Heart right ventricle (tissue), 16 donors: ENCODE data around the gene REPS1. TPM values are rescaled to one million over a fixed set of nuclear protein-coding genes. Genes with fewer than 3 reads are reported as not detected.
A peak's percentile ranks its signal among the peaks of the same experiment; 100 is the strongest.

Source experiments
- ATAC-seq, 8 donors: fragments of 200-7000 bp; cut with Tn5 transposase; one replicate each; pipeline ENCODE4 v1.9.1; 2020; ENCODE audit warnings: mild to moderate bottlenecking in 8 of 8, moderate library complexity in 8 of 8, moderate number of reproducible peaks in 1 of 8
- DNase-seq, 2 donors: peaks; one replicate each; pipeline ENCODE4 v3.0.0-alpha.2; 2020
- H3K27ac ChIP-seq, 10 donors: fragments of 200-600 bp; sonication (generic) in 2 of 10; one replicate each; pipeline versions ENCODE4 v1.5.0 to v1.8.0; 2020 to 2022; ENCODE audit warnings: mild to moderate bottlenecking in 3 of 10
- H3K27me3 ChIP-seq, 7 donors: fragments of 200-600 bp; one replicate each; pipeline ENCODE4 v1.8.0; 2021 to 2022; ENCODE audit warnings: mild to moderate bottlenecking in 2 of 7
- H3K36me3 ChIP-seq, 9 donors: fragments of 200-600 bp; sonication (generic) in 1 of 9; one replicate each; pipeline versions ENCODE4 v1.5.0 to v1.8.0; 2020 to 2022; ENCODE audit warnings: mild to moderate bottlenecking in 2 of 9
- H3K4me1 ChIP-seq, 9 donors: fragments of 200-600 bp; sonication (generic) in 1 of 9; one replicate each; pipeline versions ENCODE4 v1.5.0 to v1.8.0; 2020 to 2022; ENCODE audit warnings: mild to moderate bottlenecking in 4 of 9
- H3K4me3 ChIP-seq, 10 donors: fragments of 200-600 bp; sonication (generic) in 2 of 10; one replicate each; pipeline versions ENCODE4 v1.5.0 to v1.8.0; 2020 to 2022; ENCODE audit warnings: mild to moderate bottlenecking in 7 of 10, moderate library complexity in 2 of 10
- H3K9me3 ChIP-seq, 11 donors: fragments of 200-600 bp in 10 of 11; sonication (generic) in 2 of 11; one replicate each; pipeline versions ENCODE4 v1.5.0 to v1.8.0; 2013 to 2022; ENCODE audit warnings: mild to moderate bottlenecking in 2 of 11, control low read depth in 1 of 11, moderate library complexity in 1 of 11
- CTCF ChIP-seq, 9 donors: fragments of 200-600 bp; sonication (generic) in 2 of 9; IDR thresholded peaks; one replicate each; pipeline versions ENCODE4 v1.5.0 to v1.8.0; 2021 to 2022; ENCODE audit warnings: antibody characterized with exemption in 9 of 9, mild to moderate bottlenecking in 5 of 9, moderate library complexity in 1 of 9
- WGBS, 2 donors: extraction: QIAGEN DNeasy Blood & Tissue Kit; methylation state at CpG; one replicate each; pipeline ENCODE4 v1.1.7; 2013; ENCODE audit warnings: inconsistent platforms in 1 of 2; 5-methylcytosine and 5-hydroxymethylcytosine counted together
- intact Hi-C, 10 donors: fragments of 100-400 bp; cut with DNase I; formaldehyde crosslinking; loops; one replicate each; pipeline versions ENCODE4 v1.11.1 to v1.14.2; 2022
- polyA plus RNA-seq, 2 donors: library from polyadenylated mRNA; stranded (reverse); fragments of 200-250 nt; gene quantifications; one replicate each; pipeline ENCODE4 v1.2.3, GENCODE V29; 2013
- total RNA-seq, 10 donors: library from RNA; stranded (reverse); fragmentation: NEBNext Ultra II Directional in 3 of 10; extraction: Animal tissue kit (Norgen Biotek cat#: 25700) in 3 of 10; gene quantifications; one replicate each; pipeline versions ENCODE4 v1.2.1 to v1.2.4, GENCODE V29; 2021 to 2023
- donor health status: Arrhythmogenic right ventricular cardiomyopathy.
- donor health status: ischemic (EF 13 %, LVEDD 7.1; RV severe dilation, severe dysfunction).
- donor health status: healthy with polysubstance abuse.
- donor health status: DM: no; HTN: yes; CAD: no.
- donor health status: DM: no; HTN: no; CAD: no.
- donor health status: ischemic (EF 25% LVEDD 6.9; RV normal size, moderate dysfunction).
- donor health status: ischemic (EF 25% LVEDD 5.7; RV mildly dilated, moderate dysfunction).
- donor health status: healthy.
- donor health status: DM: yes; HTN: yes; CAD: no.
- donor health status: Ischemic cardiomyopathy.
- donor health status: ischemic (EF 35%, LVEDD 5.7; RV mildly dilated, moderate dysfunction).
- donor health status: nonischemic (EF 11% LVEDD 7.7; RV severe dilation, severe dysfunction).
- donor health status: DM: yes; HTN: yes; CAD: no.
- donor health status: PGD.
- donor health status: ischemic (EF 29% LVEDD 5.4; RV normal size, mild dysfunction).
- donor health status: nonischemic (EF 23%, LVEDD 6.1; RV moderate dilation, normal function).

The REPS1 gene
- total and polyA plus RNA-seq, 12 donors, result 30.2 to 43.9 (median 39.4) TPM

- intact Hi-C loops, result loop anchor here in 1 of 10 donors (5.0 kb wide), 1 partner anchor 36 kb away; no protein-coding TSS in a partner anchor
- DNase-seq (no peak), ATAC-seq (peak in 1 of 8 donors; percentile 25)
- Histone ChIP-seq H3K9me3 (no peaks in the 10 kb centered on the region), H3K4me3 (no peak overlapping the region), H3K27me3 (no peaks in the 10 kb centered on the region), H3K4me1 (peaks cover 4 to 38% (median 16%) of the 10 kb centered on the region in 9 donors), H3K27ac (peak overlapping the region; percentile 44 to 86 (median 77)), H3K36me3 (no peaks in the 10 kb centered on the region)
- no peak for TF ChIP-seq CTCF (IDR thresholded peaks at IDR 0.05)
These were observed 119.9 kb downstream of the REPS1 start for GRCh38 chr6:138868181-138868580.

- Histone ChIP-seq H3K4me1 (peaks cover 6 to 45% (median 22%) of the 10 kb centered on the region in 9 donors), H3K4me3 (peak overlapping the region in 5 of 10 donors; percentile 8 to 51 (median 28)), H3K27me3 (no peaks in the 10 kb centered on the region), H3K9me3 (no peaks in the 10 kb centered on the region), H3K27ac (peak overlapping the region in 6 of 10 donors; percentile 63 to 90 (median 84)), H3K36me3 (no peaks in the 10 kb centered on the region)
- 72 to 81% methylated on average over 6 of the region's 6 CpGs for WGBS, 2 donors
- no peak for ATAC-seq
- no peak for DNase-seq
- intact Hi-C loops, result loop anchor here in 1 of 10 donors (5.0 kb wide), 1 partner anchor 33 kb away; no protein-coding TSS in a partner anchor
- no peak for TF ChIP-seq CTCF (IDR thresholded peaks at IDR 0.05)
These were observed 122.5 kb downstream of the REPS1 start for GRCh38 chr6:138865480-138866109.

- 21% methylated on average over 6 of the region's 6 CpGs for WGBS, 2 donors
- H3K4me1 ChIP-seq, result peaks cover 6 to 36% (median 19%) of the 10 kb centered on the region in 9 donors
- DNase-seq (no peak), ATAC-seq (peak in 4 of 8 donors; percentile 3 to 25 (median 14))
- no peak for TF ChIP-seq CTCF (IDR thresholded peaks at IDR 0.05)
- no peaks in the 10 kb centered on the region for H3K27me3 ChIP-seq
- H3K4me3 ChIP-seq, result peak overlapping the region in 5 of 10 donors; percentile 8 to 51 (median 28)
- H3K36me3 ChIP-seq, result no peaks in the 10 kb centered on the region
- no peaks in the 10 kb centered on the region for H3K9me3 ChIP-seq
- H3K27ac ChIP-seq, result peak overlapping the region; percentile 31 to 90 (median 76)
- intact Hi-C loops, result loop anchor here in 1 of 10 donors (1.0 kb wide), 1 partner anchor 46 kb away; no protein-coding TSS in a partner anchor
These were observed 123.6 kb downstream of the REPS1 start for GRCh38 chr6:138864343-138864890.

- peak; percentile 13 to 41 for DNase-seq
- Histone ChIP-seq H3K9me3 (no peaks in the 10 kb centered on the region), H3K27me3 (no peaks in the 10 kb centered on the region), H3K4me3 (no peak overlapping the region), H3K36me3 (no peaks in the 10 kb centered on the region), H3K27ac (peak overlapping the region; percentile 60 to 90 (median 78)), H3K4me1 (peaks cover 0 to 25% (median 13%) of the 10 kb centered on the region in 9 donors)
- WGBS, 2 donors, result 55 to 61% methylated on average over 9 of the region's 9 CpGs
- TF ChIP-seq CTCF (IDR thresholded peaks at IDR 0.05), result no peak
- intact Hi-C loops, result loop anchor here in 1 of 10 donors (2.0 kb wide), 1 partner anchor 29 kb away; no protein-coding TSS in a partner anchor
- peak; percentile 72 to 95 (median 84) for ATAC-seq
These were observed 124.7 kb downstream of the REPS1 start for GRCh38 chr6:138863321-138863720.
